ENCODE results near the gene TLE6.
"Not testable (repeated sequence)": the region's sequence is repeated elsewhere in the genome, so short reads cannot be mapped to it uniquely, and the experiment has no call there.

Gene TLE6

GRCh38 chr19:2974342-2975041, 2.9 kb upstream of the TLE6 start:
- DNase-seq (ENCODE audit: low spot score) = no peak

GRCh38 chr19:2976609-2977000, 759 bp upstream of the TLE6 start:
- peak; percentile 39 for DNase-seq (ENCODE audit: low spot score)

- DNase-seq (ENCODE audit: low spot score) = no peak
Observed at GRCh38 chr19:2977746-2978138, 378 bp downstream of the TLE6 start.

- DNase-seq (ENCODE audit: low spot score) = no peak
Observed at GRCh38 chr19:2978166-2978767, 903 bp downstream of the TLE6 start.

- no peak for DNase-seq (ENCODE audit: low spot score)
Observed at GRCh38 chr19:2978772-2979171, 1.4 kb downstream of the TLE6 start.

GRCh38 chr19:2981898-2982297, 4.5 kb downstream of the TLE6 start:
- no peak for DNase-seq (ENCODE audit: low spot score)

- no peak for DNase-seq (ENCODE audit: low spot score)
Observed at GRCh38 chr19:2982561-2982960, 5.2 kb downstream of the TLE6 start.

- no peak for DNase-seq (ENCODE audit: low spot score)
Observed at GRCh38 chr19:2982983-2983350, 5.6 kb downstream of the TLE6 start.

GRCh38 chr19:2983351-2984214, 6.2 kb downstream of the TLE6 start:
- DNase-seq (ENCODE audit: low spot score) = peak; percentile 41

- DNase-seq (ENCODE audit: low spot score) = no peak
Observed at GRCh38 chr19:2984215-2984528, 6.8 kb downstream of the TLE6 start.

- no peak for DNase-seq (ENCODE audit: low spot score)
Observed at GRCh38 chr19:2986951-2987524, 9.7 kb downstream of the TLE6 start.

- DNase-seq (ENCODE audit: low spot score) = no peak
Observed at GRCh38 chr19:2987797-2988196, 10.4 kb downstream of the TLE6 start.

- DNase-seq (ENCODE audit: low spot score) = no peak
Observed at GRCh38 chr19:2988568-2988967, 11.2 kb downstream of the TLE6 start.

- DNase-seq (ENCODE audit: low spot score) = no peak
Observed at GRCh38 chr19:2989236-2989946, 12.0 kb downstream of the TLE6 start.

GRCh38 chr19:2992333-2992732, 15.0 kb downstream of the TLE6 start:
- DNase-seq (ENCODE audit: low spot score) = not testable (repeated sequence)

- DNase-seq (ENCODE audit: low spot score) = no peak
Observed at GRCh38 chr19:2992958-2993357, 15.6 kb downstream of the TLE6 start.

- no peak for DNase-seq (ENCODE audit: low spot score)
Observed at GRCh38 chr19:2993579-2993978, 16.2 kb downstream of the TLE6 start.

GRCh38 chr19:2994588-2995131, 17.3 kb downstream of the TLE6 start:
- no peak for DNase-seq (ENCODE audit: low spot score)

- DNase-seq (ENCODE audit: low spot score) = no peak
Observed at GRCh38 chr19:2997720-2998119, 20.4 kb downstream of the TLE6 start.

GRCh38 chr19:2998642-2999041, 21.3 kb downstream of the TLE6 start:
- no peak for DNase-seq (ENCODE audit: low spot score)

- DNase-seq (ENCODE audit: low spot score) = no peak
Observed at GRCh38 chr19:3001235-3001800, 24.0 kb downstream of the TLE6 start.

- DNase-seq (ENCODE audit: low spot score) = no peak
Observed at GRCh38 chr19:3003046-3003445, 25.7 kb downstream of the TLE6 start.
